KMS-11 (cell line): ENCODE measurements around the gene METTL15.

Experiments used
- H2AFZ ChIP-seq: fragments of 200-600 bp; sonication (generic); 2 replicates; pipeline ENCODE4 v1.6.1; 2016; ENCODE audit warnings: antibody characterized with exemption, mixed run types, low read depth
- H3K27ac ChIP-seq: fragments of 200-600 bp; sonication (generic); 2 replicates; pipeline ENCODE4 v1.6.1; 2016; ENCODE audit warnings: mild to moderate bottlenecking, mixed run types
- H3K27me3 ChIP-seq: fragments of 200-600 bp; sonication (generic); 2 replicates; pipeline ENCODE4 v1.6.1; 2017; ENCODE audit warnings: mild to moderate bottlenecking, low read depth, mixed run types, moderate library complexity; ENCODE audit not compliant: insufficient read depth
- H3K36me3 ChIP-seq: fragments of 200-600 bp; sonication (generic); 2 replicates; pipeline ENCODE4 v1.6.1; 2017; ENCODE audit warnings: mild to moderate bottlenecking, mixed run types; ENCODE audit not compliant: insufficient read depth
- H3K4me1 ChIP-seq: fragments of 200-600 bp; sonication (generic); 2 replicates; pipeline ENCODE4 v1.6.1; 2016; ENCODE audit warnings: mild to moderate bottlenecking, low read depth, mixed run types; ENCODE audit not compliant: poor library complexity, severe bottlenecking
- H3K4me2 ChIP-seq: fragments of 200-600 bp; sonication (generic); 2 replicates; pipeline ENCODE4 v1.7.0; 2016; ENCODE audit warnings: mild to moderate bottlenecking, mixed run types
- H3K4me3 ChIP-seq: fragments of 200-600 bp; sonication (generic); IDR thresholded peaks from 2 replicates; pipeline ENCODE4 v1.6.1; 2017; ENCODE audit warnings: low read depth, low read length, mixed read lengths; ENCODE audit not compliant: insufficient read depth
- H3K79me2 ChIP-seq: fragments of 200-600 bp; sonication (generic); 2 replicates; pipeline ENCODE4 v1.6.1; 2016; ENCODE audit warnings: low read depth, mixed run types; ENCODE audit not compliant: insufficient read depth
- H3K9ac ChIP-seq: fragments of 200-600 bp; sonication (generic); 2 replicates; pipeline ENCODE4 v1.6.1; 2016; ENCODE audit warnings: mild to moderate bottlenecking, mixed run types
- H4K20me1 ChIP-seq: fragments of 200-600 bp; sonication (generic); 2 replicates; pipeline ENCODE4 v1.6.1; 2016; ENCODE audit warnings: mild to moderate bottlenecking, mixed run types; ENCODE audit not compliant: insufficient read depth
- CTCF ChIP-seq: fragments of 200-600 bp; sonication (generic); conservative IDR thresholded peaks from 2 replicates; pipeline ENCODE4 v1.6.1; 2017; ENCODE audit warnings: low read depth, mild to moderate bottlenecking, antibody characterized with exemption, low read length, moderate library complexity, mixed read lengths

Gene METTL15

GRCh38 chr11:28241760-28242159 is 133.6 kb downstream of the METTL15 start:
- no peaks in the 10 kb centered on the region for H4K20me1 ChIP-seq
- H3K79me2 ChIP-seq: no peaks in the 10 kb centered on the region
- no peak overlapping the region for H3K4me3 ChIP-seq
- TF ChIP-seq CTCF: no peak
- no peaks in the 10 kb centered on the region for H3K27me3 ChIP-seq
- no peaks in the 10 kb centered on the region for H3K36me3 ChIP-seq
- H2AFZ ChIP-seq: no peak overlapping the region
- no peak overlapping the region for H3K9ac ChIP-seq
- H3K4me1 ChIP-seq: peaks cover 20% of the 10 kb centered on the region
- H3K27ac ChIP-seq: no peak overlapping the region
- no peak overlapping the region for H3K4me2 ChIP-seq

GRCh38 chr11:28242596-28242995 is 134.4 kb downstream of the METTL15 start:
- Histone ChIP-seq H3K27me3 (no peaks in the 10 kb centered on the region), H3K4me3 (no peak overlapping the region), H3K27ac (no peak overlapping the region), H4K20me1 (no peaks in the 10 kb centered on the region), H3K4me2 (no peak overlapping the region), H2AFZ (no peak overlapping the region), H3K79me2 (no peaks in the 10 kb centered on the region), H3K9ac (no peak overlapping the region), H3K4me1 (peaks cover 20% of the 10 kb centered on the region), H3K36me3 (no peaks in the 10 kb centered on the region)
- TF ChIP-seq CTCF: no peak

GRCh38 chr11:28243061-28243460 is 134.9 kb downstream of the METTL15 start:
- H3K27me3 ChIP-seq: no peaks in the 10 kb centered on the region

GRCh38 chr11:28243581-28243980 is 135.4 kb downstream of the METTL15 start:
- no peak overlapping the region for H3K9ac ChIP-seq
- H4K20me1 ChIP-seq: no peaks in the 10 kb centered on the region
- H3K4me2 ChIP-seq: no peak overlapping the region
- no peaks in the 10 kb centered on the region for H3K36me3 ChIP-seq
- no peak overlapping the region for H2AFZ ChIP-seq
- TF ChIP-seq CTCF: no peak
- H3K27ac ChIP-seq: no peak overlapping the region
- no peaks in the 10 kb centered on the region for H3K79me2 ChIP-seq
- no peaks in the 10 kb centered on the region for H3K27me3 ChIP-seq
- peaks cover 20% of the 10 kb centered on the region for H3K4me1 ChIP-seq
- H3K4me3 ChIP-seq: no peak overlapping the region

More at GRCh38 chr11:28243061-28243460, 134.9 kb downstream of the METTL15 start:
- Histone ChIP-seq H3K36me3 (no peaks in the 10 kb centered on the region), H2AFZ (no peak overlapping the region), H3K27ac (no peak overlapping the region), H3K4me3 (no peak overlapping the region), H3K9ac (no peak overlapping the region), H4K20me1 (no peaks in the 10 kb centered on the region), H3K4me1 (peaks cover 20% of the 10 kb centered on the region), H3K79me2 (no peaks in the 10 kb centered on the region), H3K4me2 (no peak overlapping the region)
- TF ChIP-seq CTCF: no peak
